HG02885 (cell line): Measurements from ENCODE around the gene POTEI.
"Not testable (repeated sequence)": the region's sequence is repeated elsewhere in the genome, so short reads cannot be mapped to it uniquely, and the experiment has no call there.

ENCODE experiments used
- ATAC-seq: cut with Tn5 transposase; IDR thresholded peaks from one replicate; pipeline ENCODE4 v1.9.1; 2021; ENCODE audit warnings: mild to moderate bottlenecking; ENCODE audit not compliant: unreplicated experiment, poor library complexity

The POTEI gene

DNA sequence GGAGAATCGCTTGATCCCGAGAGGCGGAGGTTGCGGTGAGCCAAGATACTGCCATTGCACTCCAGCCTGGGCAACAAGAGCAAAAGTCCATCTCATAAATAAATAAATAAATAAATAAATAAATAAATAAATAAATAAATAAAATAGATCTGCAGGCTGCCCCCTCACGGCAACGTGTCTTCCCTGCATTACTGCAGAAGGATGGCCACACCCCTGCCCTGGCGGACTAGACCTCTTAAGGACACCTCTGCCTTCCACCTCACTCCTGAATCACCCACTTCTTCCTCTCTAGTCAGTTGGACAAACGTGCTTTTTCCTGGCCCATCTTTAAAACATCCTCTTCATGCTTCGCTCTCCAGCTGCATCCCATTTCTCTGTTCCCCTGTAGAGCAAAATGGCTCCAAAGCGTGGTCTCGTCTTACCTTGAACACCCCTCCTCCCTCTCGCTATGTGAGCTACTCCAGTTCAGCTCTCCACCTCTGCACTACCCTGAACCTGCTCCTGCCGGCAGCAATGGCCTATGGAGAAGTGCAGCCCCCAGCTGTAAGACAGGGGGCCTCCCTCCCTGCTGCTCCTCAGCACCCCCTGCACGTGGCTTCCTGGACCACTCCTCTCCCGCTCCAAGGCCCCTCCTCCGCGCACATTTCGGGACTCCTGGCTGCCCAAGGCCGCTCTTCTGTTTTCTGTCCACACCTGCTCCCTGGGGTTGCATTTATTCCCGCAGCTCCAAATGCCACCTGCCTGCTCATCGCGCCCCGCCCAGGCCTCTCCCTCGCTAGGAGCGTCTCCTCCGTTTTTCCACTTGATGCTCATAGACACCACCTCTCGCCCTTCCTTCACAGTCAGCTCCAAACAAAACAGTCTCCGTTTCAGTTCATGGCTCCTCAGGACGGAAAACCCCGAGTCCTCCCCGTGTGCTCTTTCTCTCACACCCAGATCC lies 1.9 kb upstream of the POTEI start:
- not testable (repeated sequence) for ATAC-seq

DNA sequence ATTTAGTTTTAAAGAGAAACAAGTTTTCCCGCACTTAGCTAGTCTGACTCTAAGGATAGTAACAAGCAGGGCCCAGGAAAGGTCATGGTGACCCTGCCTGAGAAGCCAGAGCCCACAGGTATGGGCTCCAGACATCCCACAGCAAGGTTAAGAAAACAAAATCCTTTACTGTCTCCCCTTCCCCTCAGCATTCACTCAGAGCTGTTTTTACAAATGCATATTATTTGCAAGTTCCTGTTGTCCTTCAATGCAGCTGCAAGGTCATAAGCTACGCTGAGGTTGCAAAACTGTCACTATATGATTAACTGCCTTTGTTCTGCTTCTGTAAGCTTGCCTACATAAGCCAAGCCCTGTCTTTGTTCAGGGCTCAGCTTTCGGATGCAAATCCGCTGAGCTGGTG lies 18.1 kb downstream of the POTEI start:
- not testable (repeated sequence) for ATAC-seq

DNA sequence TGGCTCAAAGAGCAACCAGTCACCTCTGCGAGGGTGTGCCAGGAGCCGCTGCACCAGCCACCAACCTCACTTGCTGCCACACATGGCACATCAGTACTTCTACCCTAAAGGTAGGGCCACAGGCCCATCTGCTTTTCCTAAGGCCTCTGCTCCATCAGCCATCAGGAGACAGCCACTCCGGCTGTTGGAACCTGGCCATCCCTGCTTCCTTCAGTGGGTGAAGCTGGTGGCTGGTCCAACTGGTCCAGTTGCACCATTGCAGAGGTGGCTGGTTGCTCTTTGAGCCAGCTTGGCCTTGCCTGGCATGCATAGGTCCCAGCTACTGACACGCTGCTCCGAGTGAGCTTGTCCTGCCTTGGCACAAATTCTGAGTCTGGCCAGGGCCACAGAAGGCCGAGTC lies 53.7 kb downstream of the POTEI start:
- ATAC-seq, result not testable (repeated sequence)

DNA sequence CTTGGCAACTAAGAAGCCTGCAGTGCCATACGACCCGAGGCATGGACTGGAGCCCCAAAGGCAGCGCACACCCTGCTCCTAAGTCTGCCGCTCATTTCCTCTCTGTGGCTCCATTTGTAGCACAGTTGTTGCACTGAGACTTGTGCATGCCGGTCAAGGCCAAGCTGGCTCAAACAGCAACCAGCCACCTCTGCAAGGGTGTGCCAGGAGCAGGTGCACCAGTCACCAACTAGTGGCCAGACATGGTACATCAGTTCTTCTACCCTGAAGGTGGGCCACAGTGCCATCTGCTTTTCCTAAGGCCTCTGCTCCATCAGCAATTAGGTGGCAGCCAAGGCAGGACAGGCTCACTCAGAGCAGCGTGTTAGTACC lies 54.4 kb downstream of the POTEI start:
- not testable (repeated sequence) for ATAC-seq

DNA sequence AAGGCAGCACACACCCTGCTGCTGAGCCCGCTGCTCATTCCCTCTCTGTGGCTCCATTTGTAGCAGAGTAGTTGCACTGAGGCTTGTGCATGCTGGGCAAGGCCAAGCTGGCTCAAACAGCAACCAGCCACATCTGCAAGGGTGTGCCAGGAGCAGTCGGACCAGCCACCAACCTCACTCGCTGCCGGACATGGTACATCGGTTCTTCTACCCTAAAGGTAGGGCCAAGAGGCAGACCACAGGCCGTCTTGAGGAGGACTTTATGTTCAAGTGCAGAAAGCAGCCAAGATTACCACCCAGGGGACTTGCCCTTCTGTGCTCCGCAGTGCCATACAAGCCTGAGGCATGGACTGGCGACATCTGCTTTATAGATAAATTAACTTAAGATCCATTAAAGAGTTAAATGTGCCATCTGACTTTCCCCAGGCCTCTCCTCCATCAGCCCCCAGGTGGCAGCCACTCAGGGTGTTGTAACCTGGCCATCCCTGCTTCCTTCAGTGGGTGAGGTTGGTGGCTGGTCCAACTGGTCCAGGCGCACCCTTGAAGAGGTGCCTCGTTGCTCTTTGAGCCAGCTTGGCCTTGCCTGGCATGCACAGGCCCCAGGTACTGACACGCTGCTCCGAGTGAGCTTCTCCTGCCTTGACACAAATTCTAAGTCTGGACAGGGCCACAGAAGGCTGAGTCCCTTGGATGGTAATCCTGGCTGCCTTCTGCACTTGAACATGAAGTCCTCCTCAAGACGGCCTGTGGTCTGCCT lies 55.0 kb downstream of the POTEI start:
- ATAC-seq, result not testable (repeated sequence)

DNA sequence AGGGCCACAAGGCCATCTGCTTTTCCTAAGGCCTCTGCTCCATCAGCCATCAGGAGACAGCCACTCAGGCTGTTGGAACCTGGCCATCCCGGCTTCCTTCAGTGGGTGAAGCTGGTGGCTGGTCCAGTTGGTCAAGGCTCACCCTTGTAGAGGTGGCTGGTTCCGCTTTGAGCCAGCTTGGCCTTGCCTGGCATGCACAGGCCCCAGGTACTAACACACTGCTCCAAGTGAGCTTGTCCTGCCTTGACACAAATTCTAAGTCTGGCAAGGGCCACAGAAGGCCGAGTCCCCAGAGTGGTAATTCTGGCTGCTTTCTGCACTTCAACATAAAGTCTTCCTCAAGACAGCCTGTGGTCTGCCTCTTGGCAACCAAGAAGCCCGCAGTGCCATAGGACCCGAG lies 56.2 kb downstream of the POTEI start:
- ATAC-seq, result not testable (repeated sequence)

DNA sequence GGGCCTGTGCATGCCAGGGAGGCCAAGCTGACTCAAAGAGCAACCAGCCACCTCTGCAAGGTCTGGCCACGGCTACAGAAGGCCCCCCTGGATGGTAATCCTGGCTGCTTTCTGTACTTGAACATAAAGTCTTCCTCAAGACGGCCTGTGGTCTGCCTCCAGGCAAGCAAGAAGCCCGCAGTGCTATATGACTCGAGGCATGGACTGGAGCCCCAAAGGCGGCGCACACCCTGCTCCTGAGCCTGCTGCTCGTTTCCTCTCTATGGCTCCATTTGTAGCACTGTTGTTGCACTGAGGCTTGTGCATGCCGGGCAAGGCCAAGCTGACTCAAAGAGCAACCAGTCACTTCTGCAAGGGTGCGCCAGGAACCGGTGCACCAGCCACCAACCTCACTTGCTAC lies 57.3 kb downstream of the POTEI start:
- not testable (repeated sequence) for ATAC-seq

DNA sequence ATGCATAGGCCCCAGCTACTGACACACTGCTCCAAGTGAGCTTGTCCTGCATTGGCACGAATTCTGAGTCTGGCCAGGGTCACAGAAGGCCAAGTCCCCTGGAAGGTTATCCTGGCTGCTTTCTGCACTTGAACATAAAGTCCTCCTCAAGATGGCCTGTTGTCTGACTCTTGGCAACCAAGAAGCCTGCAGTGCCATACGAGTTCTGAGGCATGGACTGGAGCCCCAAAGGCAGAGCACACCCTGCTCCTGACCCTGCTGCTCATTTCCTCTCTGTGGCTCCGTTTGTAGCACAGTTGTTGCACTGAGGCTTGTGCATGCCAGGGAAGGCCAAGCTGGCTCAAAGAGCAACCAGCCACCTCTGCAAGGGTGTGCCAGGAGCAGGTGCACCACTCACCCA lies 57.9 kb downstream of the POTEI start:
- not testable (repeated sequence) for ATAC-seq

DNA sequence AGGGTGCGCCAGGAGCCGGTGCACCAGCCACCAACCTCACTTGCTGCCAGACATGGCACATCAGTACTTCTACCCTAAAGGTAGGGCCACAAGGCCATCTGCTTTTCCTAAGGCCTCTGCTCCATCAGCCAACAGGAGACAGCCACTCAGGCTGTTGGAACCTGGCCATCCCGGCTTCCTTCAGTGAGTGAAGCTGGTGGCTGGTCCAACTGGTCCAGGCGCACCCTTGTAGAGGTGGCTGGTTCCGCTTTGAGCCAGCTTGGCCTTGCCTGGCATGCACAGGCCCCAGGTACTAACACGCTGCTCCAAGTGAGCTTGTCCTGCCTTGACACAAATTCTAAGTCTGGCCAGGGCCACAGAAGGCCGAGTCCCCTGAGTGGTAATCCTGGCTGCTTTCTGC lies 58.8 kb downstream of the POTEI start:
- not testable (repeated sequence) for ATAC-seq

DNA sequence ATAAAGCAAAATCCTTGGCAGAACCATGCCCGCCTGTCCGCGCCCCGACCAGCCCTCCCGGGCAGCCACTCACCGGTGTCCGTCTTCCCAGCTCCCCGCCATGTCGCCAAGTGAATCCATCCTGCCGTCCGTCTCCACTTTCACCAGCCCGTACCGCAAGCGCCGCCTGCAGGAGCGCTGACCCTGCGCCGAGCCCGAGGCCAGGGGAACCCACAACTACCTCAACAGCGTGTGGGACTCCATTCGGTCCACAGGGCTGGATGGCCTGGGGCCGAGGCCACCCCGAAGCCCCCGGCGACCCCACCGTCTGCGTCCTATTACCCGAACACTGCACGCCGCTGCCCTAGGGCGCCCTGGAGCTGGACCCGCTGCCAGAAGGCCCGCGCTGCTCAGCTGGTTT lies 81.5 kb downstream of the POTEI start:
- peak; percentile 77 for ATAC-seq

DNA sequence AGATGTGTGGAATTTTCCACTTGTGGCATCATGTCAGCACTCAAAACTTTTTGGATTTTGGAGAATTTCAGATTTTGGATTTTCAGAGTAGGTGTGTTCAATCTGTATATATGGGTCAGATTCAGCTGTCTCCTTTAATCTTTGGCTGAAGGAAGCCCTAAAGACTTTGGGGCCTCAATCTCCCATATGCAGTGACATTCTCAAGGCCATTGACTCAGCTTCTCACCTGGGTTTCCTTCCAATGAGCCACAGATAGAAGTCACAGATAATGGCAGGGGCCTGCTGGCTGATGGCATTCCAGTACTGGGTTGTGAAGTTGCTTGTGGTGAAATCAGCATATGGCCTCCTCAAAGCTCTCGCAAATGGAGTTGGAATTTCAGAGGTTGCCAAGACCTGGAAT lies 90.3 kb downstream of the POTEI start:
- ATAC-seq, result not testable (repeated sequence)

DNA sequence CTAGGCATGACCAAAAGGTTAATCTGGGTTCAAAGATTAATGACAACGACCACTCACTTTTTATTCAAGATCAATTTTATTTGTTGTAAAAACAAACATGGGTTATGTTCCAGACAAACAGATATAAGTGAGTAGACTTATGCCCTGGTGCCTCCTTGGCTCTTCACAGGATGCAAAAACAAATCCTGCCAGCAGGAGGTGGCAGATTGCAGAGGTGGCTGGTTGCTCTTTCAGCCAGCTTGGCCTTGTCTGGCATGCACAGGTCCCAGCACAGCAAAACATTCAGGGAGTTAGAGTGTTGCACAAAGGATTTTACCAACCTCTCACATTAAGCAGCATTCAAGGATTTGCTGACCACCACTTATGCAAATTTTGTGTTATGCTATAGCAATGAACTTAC lies 92.4 kb downstream of the POTEI start:
- not testable (repeated sequence) for ATAC-seq
